ENCODE data around the gene ZNF236.
"Not testable (repeated sequence)": the region's sequence is repeated elsewhere in the genome, so short reads cannot be mapped to it uniquely, and the experiment has no call there.

ZNF236 gene

DNA sequence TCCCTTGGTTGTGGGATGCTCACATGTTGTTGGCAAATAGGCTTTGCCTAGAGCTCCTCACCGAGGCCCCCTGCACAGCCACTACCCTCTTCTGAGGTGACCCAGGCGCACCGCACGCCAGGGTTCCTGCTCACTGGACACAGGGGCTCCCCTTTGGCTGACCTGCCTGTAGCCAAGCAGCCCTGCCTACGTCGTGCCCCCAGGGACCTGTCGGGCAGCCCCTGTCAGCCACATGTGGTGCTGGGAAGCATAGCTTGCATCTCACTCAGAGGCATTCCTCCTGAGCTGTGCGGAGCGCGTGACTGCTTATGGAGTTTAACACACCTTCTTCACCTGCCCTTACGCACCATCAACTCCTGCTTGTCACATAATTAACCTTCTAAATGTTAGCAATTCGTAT lies 116.3 kb downstream of the ZNF236 start:
- no peak for DNase-seq (ENCODE audit: low read depth)
- TF ChIP-seq CTCF (IDR thresholded peaks at IDR 0.05; ENCODE audit: low read depth, low read length, missing control alignments): no peak
- H3K4me3 ChIP-seq (ENCODE audit: low read depth, low read length): no peak overlapping the region

GRCh38 chr18:76941284-76941683 lies 118.9 kb downstream of the ZNF236 start:
- DNase-seq (ENCODE audit: low read depth): no peak
- no peak overlapping the region for H3K4me3 ChIP-seq (ENCODE audit: low read depth, low read length)
- no peak for TF ChIP-seq CTCF (IDR thresholded peaks at IDR 0.05; ENCODE audit: low read depth, low read length, missing control alignments)

DNA sequence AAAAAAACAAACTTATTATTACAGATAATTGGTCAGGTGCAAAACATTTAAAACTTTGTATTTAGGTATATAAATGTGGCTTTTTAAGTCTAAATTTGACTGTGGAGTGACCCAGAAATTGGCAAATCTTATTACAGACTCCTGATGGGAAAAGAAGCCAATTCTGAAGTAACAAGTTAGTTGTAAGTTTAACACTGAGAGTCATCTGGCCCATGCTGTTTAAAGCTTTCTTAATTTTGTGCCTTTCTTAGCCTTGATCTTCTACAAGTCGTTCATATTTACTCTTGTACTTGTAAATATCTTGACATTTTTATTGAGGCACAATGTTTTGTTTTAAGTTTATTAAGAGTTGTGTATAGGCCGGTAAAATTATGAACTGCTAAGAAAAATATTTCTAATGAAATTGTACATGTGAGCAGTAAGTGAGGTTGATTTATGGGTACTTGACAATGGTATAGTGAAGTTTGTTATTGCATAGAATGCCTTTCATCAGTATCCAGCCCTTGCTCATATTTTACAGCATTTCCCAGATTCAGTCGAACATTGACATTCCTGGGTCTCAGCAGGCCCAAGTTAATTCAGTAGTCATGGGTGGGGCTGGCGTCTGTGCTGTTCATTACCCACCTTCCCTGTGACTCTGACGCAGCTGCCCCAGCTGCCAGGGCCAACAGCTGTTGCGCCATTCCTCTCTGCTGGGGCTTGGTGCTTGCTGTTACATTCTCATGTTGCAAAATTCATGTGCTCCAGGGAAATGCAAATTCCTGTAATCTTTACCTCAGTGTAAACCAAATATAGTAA lies 121.4 kb downstream of the ZNF236 start:
- no peak for DNase-seq (ENCODE audit: low read depth)
- no peak for TF ChIP-seq CTCF (IDR thresholded peaks at IDR 0.05; ENCODE audit: low read depth, low read length, missing control alignments)
- no peak overlapping the region for H3K4me3 ChIP-seq (ENCODE audit: low read depth, low read length)

- not testable (repeated sequence) for H3K4me3 ChIP-seq (ENCODE audit: low read depth, low read length); DNase-seq (ENCODE audit: low read depth)
Measured at GRCh38 chr18:76944346-76944745, 122.0 kb downstream of the ZNF236 start.

GRCh38 chr18:76948345-76948744 lies 126.0 kb downstream of the ZNF236 start:
- H3K4me3 ChIP-seq (ENCODE audit: low read depth, low read length): no peak overlapping the region
- no peak for TF ChIP-seq CTCF (IDR thresholded peaks at IDR 0.05; ENCODE audit: low read depth, low read length, missing control alignments)

DNA sequence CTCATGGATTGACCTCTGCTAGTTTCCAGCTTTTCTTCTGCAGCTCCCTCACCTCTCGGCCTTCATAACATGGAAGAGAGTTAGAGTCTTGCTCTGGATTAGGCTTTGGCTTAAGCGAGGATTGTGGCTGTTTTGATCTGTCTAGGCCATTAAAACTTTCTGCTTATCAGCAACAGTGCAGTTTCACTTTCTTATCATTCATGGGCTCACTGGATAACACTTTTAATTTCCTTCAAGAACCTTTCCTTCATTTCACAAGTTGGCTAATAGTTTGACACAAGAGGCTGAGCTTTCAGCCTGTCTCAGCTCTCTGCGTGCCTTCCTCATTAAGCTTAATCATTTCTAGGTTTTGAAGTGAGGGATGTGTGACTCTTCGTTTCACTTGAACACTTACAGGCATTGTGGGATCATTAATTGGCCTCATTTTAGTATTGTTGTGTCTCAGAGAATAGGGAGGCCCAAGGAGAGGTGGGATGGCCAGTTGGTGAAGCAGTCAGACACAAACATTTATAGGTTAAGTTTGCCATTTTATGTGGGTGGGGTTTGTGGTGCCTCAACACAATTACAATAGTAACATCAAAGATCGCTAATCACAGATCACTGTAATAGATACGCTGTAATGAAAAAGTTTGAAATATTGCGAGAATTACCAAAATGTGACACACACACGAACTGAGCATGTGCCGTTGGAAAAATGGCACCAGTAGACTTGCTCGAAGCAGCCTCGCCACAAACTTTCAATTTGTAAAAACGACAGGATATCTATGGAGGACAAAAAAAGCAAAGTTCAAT lies 129.3 kb downstream of the ZNF236 start:
- H3K4me3 ChIP-seq (ENCODE audit: low read depth, low read length): no peak overlapping the region
- no peak for TF ChIP-seq CTCF (IDR thresholded peaks at IDR 0.05; ENCODE audit: low read depth, low read length, missing control alignments)
- no peak for DNase-seq (ENCODE audit: low read depth)

More at GRCh38 chr18:76948345-76948744, 126.0 kb downstream of the ZNF236 start:
- DNase-seq (ENCODE audit: low read depth): no peak

DNA sequence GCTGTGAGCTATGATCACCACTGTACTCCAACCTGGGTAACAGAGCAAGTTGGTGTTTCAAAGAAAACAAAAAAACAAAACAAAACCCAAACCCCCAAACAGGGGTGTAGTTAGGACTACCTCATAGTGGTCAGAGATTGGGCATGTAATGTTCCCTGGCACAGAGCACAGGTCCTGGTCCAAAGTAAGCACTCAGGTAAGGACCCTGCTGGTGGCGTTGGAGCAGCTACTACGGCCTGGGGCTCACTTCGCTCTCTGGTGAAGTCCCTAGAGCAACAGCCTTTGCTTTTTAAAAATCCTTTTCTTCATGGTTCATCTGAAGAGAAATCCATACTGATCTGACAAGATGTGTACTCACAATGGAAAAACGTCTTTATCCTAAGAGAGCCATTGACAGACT lies 130.4 kb downstream of the ZNF236 start:
- no peak for TF ChIP-seq CTCF (IDR thresholded peaks at IDR 0.05; ENCODE audit: low read depth, low read length, missing control alignments)
- DNase-seq (ENCODE audit: low read depth): no peak
- no peak overlapping the region for H3K4me3 ChIP-seq (ENCODE audit: low read depth, low read length)

All from GM12864 (cell line).